Large intestine (tissue), 3 donors: ENCODE measurements around the gene LLPH. TPM values are rescaled to one million over a fixed set of nuclear protein-coding genes. Genes with fewer than 3 reads are reported as not detected.

Source experiments
- DNase-seq, 2 donors: peaks; one replicate each; pipeline versions ENCODE4 v3.0.0 to v3.0.0-alpha.2; 2013
- H3K27ac ChIP-seq: one replicate; pipeline ENCODE4 v1.5.1; 2013; ENCODE audit warnings: low read length
- H3K27me3 ChIP-seq: 2 replicates; pipeline ENCODE4 v1.6.1; 2013; ENCODE audit warnings: low read length; ENCODE audit not compliant: control insufficient read depth, insufficient read depth
- H3K36me3 ChIP-seq: 2 replicates; pipeline ENCODE4 v1.6.1; 2013; ENCODE audit warnings: low read length; ENCODE audit not compliant: control insufficient read depth, insufficient read depth
- H3K4me1 ChIP-seq: one replicate; pipeline ENCODE4 v1.6.1; 2013; ENCODE audit warnings: low read length; ENCODE audit not compliant: control insufficient read depth, insufficient read depth
- H3K4me3 ChIP-seq: one replicate; pipeline ENCODE4 v1.5.1; 2013; ENCODE audit warnings: low read length
- H3K9me3 ChIP-seq: one replicate; pipeline ENCODE4 v1.6.1; 2013; ENCODE audit warnings: mild to moderate bottlenecking, low read depth, low read length, moderate library complexity; ENCODE audit not compliant: control insufficient read depth
- WGBS: methylation state at CpG from one replicate; pipeline ENCODE4 v1.1.5; 2013; ENCODE audit warnings: low lambda C conversion rate; ENCODE audit not compliant: insufficient coverage; 5-methylcytosine and 5-hydroxymethylcytosine counted together
- polyA plus RNA-seq: library from polyadenylated mRNA; unstranded; fragments of 120-200 nt; gene quantifications from one replicate; pipeline ENCODE4 v1.2.1, GENCODE V29; 2013

The LLPH gene
- polyA plus RNA-seq, 1 donor: 29.2 TPM

GRCh38 chr12:66103016-66103913, 27.3 kb downstream of the LLPH start:
- Histone ChIP-seq H3K27ac (no peak overlapping the region), H3K27me3 (peaks cover 4% of the 10 kb centered on the region), H3K9me3 (no peaks in the 10 kb centered on the region), H3K4me3 (no peak overlapping the region), H3K36me3 (no peaks in the 10 kb centered on the region), H3K4me1 (no peaks in the 10 kb centered on the region)
- DNase-seq: no peak
- no CpG with 5 or more reads among the region's 3 CpGs for WGBS

GRCh38 chr12:66092559-66093269, 37.8 kb downstream of the LLPH start:
- Histone ChIP-seq H3K9me3 (no peaks in the 10 kb centered on the region), H3K4me3 (no peak overlapping the region), H3K27ac (no peak overlapping the region), H3K4me1 (no peaks in the 10 kb centered on the region), H3K27me3 (no peaks in the 10 kb centered on the region), H3K36me3 (no peaks in the 10 kb centered on the region)
- no CpG with 5 or more reads among the region's 1 CpG for WGBS
- no peak for DNase-seq

- Histone ChIP-seq H3K9me3 (no peaks in the 10 kb centered on the region), H3K27ac (no peak overlapping the region), H3K4me1 (no peaks in the 10 kb centered on the region), H3K4me3 (no peak overlapping the region), H3K27me3 (no peaks in the 10 kb centered on the region), H3K36me3 (no peaks in the 10 kb centered on the region)
- 88% methylated on average over 4 of the region's 4 CpGs for WGBS
- DNase-seq: no peak
Measured at GRCh38 chr12:66090157-66090556, 40.4 kb downstream of the LLPH start.

- Histone ChIP-seq H3K9me3 (no peaks in the 10 kb centered on the region), H3K4me3 (no peak overlapping the region), H3K27ac (no peak overlapping the region), H3K36me3 (no peaks in the 10 kb centered on the region), H3K4me1 (no peaks in the 10 kb centered on the region), H3K27me3 (no peaks in the 10 kb centered on the region)
- peak; percentile 34 to 40 for DNase-seq
- 33% methylated on average over 1 of the region's 10 CpGs for WGBS
Measured at GRCh38 chr12:66087365-66087943, 43.1 kb downstream of the LLPH start.

GRCh38 chr12:66085998-66086397, 44.6 kb downstream of the LLPH start:
- Histone ChIP-seq H3K27ac (no peak overlapping the region), H3K36me3 (no peaks in the 10 kb centered on the region), H3K9me3 (no peaks in the 10 kb centered on the region), H3K4me3 (no peak overlapping the region), H3K4me1 (no peaks in the 10 kb centered on the region), H3K27me3 (no peaks in the 10 kb centered on the region)
- WGBS: no CpG with 5 or more reads among the region's 2 CpGs
- DNase-seq: no peak

GRCh38 chr12:66085213-66085612, 45.3 kb downstream of the LLPH start:
- Histone ChIP-seq H3K4me1 (no peaks in the 10 kb centered on the region), H3K4me3 (no peak overlapping the region), H3K36me3 (no peaks in the 10 kb centered on the region), H3K9me3 (no peaks in the 10 kb centered on the region), H3K27me3 (no peaks in the 10 kb centered on the region), H3K27ac (no peak overlapping the region)
- no peak for DNase-seq
- WGBS: no CpG with 5 or more reads among the region's 1 CpG

GRCh38 chr12:66083766-66084165, 46.8 kb downstream of the LLPH start:
- H3K27ac ChIP-seq: no peak overlapping the region
- no peaks in the 10 kb centered on the region for H3K4me1 ChIP-seq
- H3K9me3 ChIP-seq: no peaks in the 10 kb centered on the region
- no peaks in the 10 kb centered on the region for H3K27me3 ChIP-seq
- no peak overlapping the region for H3K4me3 ChIP-seq
- H3K36me3 ChIP-seq: no peaks in the 10 kb centered on the region
- no peak for DNase-seq
- WGBS: 90% methylated on average over 1 of the region's 1 CpG

- Histone ChIP-seq H3K27me3 (no peaks in the 10 kb centered on the region), H3K4me3 (no peak overlapping the region), H3K9me3 (no peaks in the 10 kb centered on the region), H3K4me1 (no peaks in the 10 kb centered on the region), H3K27ac (no peak overlapping the region), H3K36me3 (no peaks in the 10 kb centered on the region)
- WGBS: 83% methylated on average over 1 of the region's 1 CpG
- DNase-seq: no peak
Measured at GRCh38 chr12:66082744-66083143, 47.8 kb downstream of the LLPH start.

GRCh38 chr12:66080791-66081190, 49.8 kb downstream of the LLPH start:
- no peak for DNase-seq
- no peak overlapping the region for H3K4me3 ChIP-seq
- H3K4me1 ChIP-seq: no peaks in the 10 kb centered on the region
- H3K27ac ChIP-seq: no peak overlapping the region
- no peaks in the 10 kb centered on the region for H3K9me3 ChIP-seq
- H3K36me3 ChIP-seq: no peaks in the 10 kb centered on the region
- no peaks in the 10 kb centered on the region for H3K27me3 ChIP-seq
- 94% methylated on average over 3 of the region's 4 CpGs for WGBS

- Histone ChIP-seq H3K27me3 (no peaks in the 10 kb centered on the region), H3K9me3 (no peaks in the 10 kb centered on the region), H3K27ac (no peak overlapping the region), H3K4me1 (no peaks in the 10 kb centered on the region), H3K4me3 (no peak overlapping the region), H3K36me3 (no peaks in the 10 kb centered on the region)
- no CpG with 5 or more reads among the region's 1 CpG for WGBS
- DNase-seq: no peak
Measured at GRCh38 chr12:66077542-66077941, 53.0 kb downstream of the LLPH start.
